Keratinocyte (primary cell): ENCODE data around the gene PPFIA3. TPM values are rescaled to one million over a fixed set of nuclear protein-coding genes. Genes with fewer than 3 reads are reported as not detected.

Experiments
- DNase-seq: peaks from one replicate; pipeline ENCODE4 v3.0.0-alpha.2; 2011; ENCODE audit warnings: low read depth, missing footprints, low spot score
- FAIRE-seq: peaks from 2 replicates; lab custom pipeline; 2011; peaks lifted over from hg19 to GRCh38; lab: Jason Lieb, UNC
- H2AFZ ChIP-seq: 2 replicates; pipeline ENCODE4 v1.6.0; 2012; ENCODE audit warnings: low read length, control low read depth, inconsistent platforms; ENCODE audit not compliant: control insufficient read depth
- H3K27ac ChIP-seq: 2 replicates; pipeline ENCODE4 v1.5.1; 2011; ENCODE audit warnings: low read length; ENCODE audit not compliant: control insufficient read depth, insufficient read depth
- H3K27me3 ChIP-seq: 3 replicates; pipeline ENCODE4 v1.6.0; 2011; ENCODE audit warnings: low read length; ENCODE audit not compliant: control insufficient read depth, insufficient read depth; ENCODE audit errors: extremely low read depth
- H3K36me3 ChIP-seq, 2 experiments: 2 replicates in 1 of 2; 3 replicates in 1 of 2; pipeline ENCODE4 v1.5.1; 2011; ENCODE audit warnings: low read length in 2 of 2, mild to moderate bottlenecking in 1 of 2; ENCODE audit not compliant: control insufficient read depth in 2 of 2, insufficient read depth in 2 of 2; ENCODE audit errors: extremely low read depth in 1 of 2
- H3K4me1 ChIP-seq: 3 replicates; pipeline ENCODE4 v1.5.1; 2011; ENCODE audit warnings: low read length; ENCODE audit not compliant: control insufficient read depth, insufficient read depth; ENCODE audit errors: extremely low read depth
- H3K4me2 ChIP-seq: 3 replicates; pipeline ENCODE4 v1.6.0; 2011; ENCODE audit warnings: low read depth, low read length; ENCODE audit not compliant: control insufficient read depth, insufficient read depth; ENCODE audit errors: extremely low read depth
- H3K4me3 ChIP-seq, 3 experiments: fragments of 200-600 bp in 1 of 3; sonication (generic) in 1 of 3; 2 replicates in 2 of 3; 3 replicates in 1 of 3; pipeline ENCODE4 v1.5.1; 2011 to 2016; ENCODE audit warnings: low read length in 3 of 3, mild to moderate bottlenecking in 3 of 3, control low read depth in 2 of 3, inconsistent platforms in 1 of 3, low read depth in 1 of 3, mixed read lengths in 1 of 3, mixed run types in 1 of 3, moderate library complexity in 1 of 3; ENCODE audit not compliant: control insufficient read depth in 2 of 3, insufficient read depth in 2 of 3; ENCODE audit errors: extremely low read depth in 1 of 3
- H3K79me2 ChIP-seq: 2 replicates; pipeline ENCODE4 v1.6.0; 2012; ENCODE audit warnings: low read length; ENCODE audit not compliant: control insufficient read depth, insufficient read depth
- H3K9ac ChIP-seq: 3 replicates; pipeline ENCODE4 v1.6.0; 2011; ENCODE audit warnings: low read length; ENCODE audit not compliant: control insufficient read depth, insufficient read depth; ENCODE audit errors: extremely low read depth
- H3K9me1 ChIP-seq: 3 replicates; pipeline ENCODE4 v1.6.0; 2011; ENCODE audit warnings: low read length; ENCODE audit not compliant: control insufficient read depth, insufficient read depth; ENCODE audit errors: extremely low read depth
- H3K9me3 ChIP-seq: 2 replicates; pipeline ENCODE4 v1.5.1; 2012; ENCODE audit warnings: low read depth, low read length; ENCODE audit not compliant: control insufficient read depth
- H4K20me1 ChIP-seq: 3 replicates; pipeline ENCODE4 v1.6.0; 2011; ENCODE audit warnings: low read length; ENCODE audit not compliant: control insufficient read depth, insufficient read depth; ENCODE audit errors: extremely low read depth
- EZH2 ChIP-seq: IDR thresholded peaks from one replicate; pipeline ENCODE4 v1.6.1; 2012; ENCODE audit warnings: inconsistent platforms, mild to moderate bottlenecking, low read length, moderate library complexity
- dilution Hi-C: fragments of 300-500 bp; cut with MboI; formaldehyde crosslinking; loops from one replicate; pipeline ENCODE4 v1.7.0; 2020; ENCODE audit warnings: low sequenced_read_pairs; ENCODE audit not compliant: extremely low pct_ligation_motif_present
- polyA plus RNA-seq, 5 experiments: library from polyadenylated mRNA; depleted of rRNA in 3 of 5; stranded (reverse) in 3 of 5; stranded (forward) in 1 of 5; unstranded in 1 of 5; fragments of >200 nt; gene quantifications; 1 replicate in 1 of 5; 2 replicates in 3 of 5; 3 replicates in 1 of 5; pipeline versions ENCODE4 v1.2.1 to v1.2.3, GENCODE V29; 2011 to 2012; ENCODE audit warnings: missing spikeins in 2 of 5, low read depth in 1 of 5, low replicate concordance in 1 of 5
- TF ChIP-seq, protein P1 (sequence below), 3 experiments: IDR thresholded peaks in 1 of 3; conservative IDR thresholded peaks in 1 of 3; optimal IDR thresholded peaks in 1 of 3; 2 replicates in 2 of 3; 3 replicates in 1 of 3; pipeline versions ENCODE3 to v1.5.1; 2011; ENCODE audit warnings: low read length in 3 of 3, mild to moderate bottlenecking in 3 of 3, moderate library complexity in 2 of 3, control low read depth in 1 of 3, inconsistent platforms in 1 of 3; ENCODE audit not compliant: insufficient read depth in 2 of 3; ENCODE audit errors: extremely low read depth in 1 of 3

PPFIA3 gene
- polyA plus RNA-seq, 1 donor (not counting 4 experiments of a cell fraction or from before 2014, with no cell fraction given), result 3.0 TPM

DNA sequence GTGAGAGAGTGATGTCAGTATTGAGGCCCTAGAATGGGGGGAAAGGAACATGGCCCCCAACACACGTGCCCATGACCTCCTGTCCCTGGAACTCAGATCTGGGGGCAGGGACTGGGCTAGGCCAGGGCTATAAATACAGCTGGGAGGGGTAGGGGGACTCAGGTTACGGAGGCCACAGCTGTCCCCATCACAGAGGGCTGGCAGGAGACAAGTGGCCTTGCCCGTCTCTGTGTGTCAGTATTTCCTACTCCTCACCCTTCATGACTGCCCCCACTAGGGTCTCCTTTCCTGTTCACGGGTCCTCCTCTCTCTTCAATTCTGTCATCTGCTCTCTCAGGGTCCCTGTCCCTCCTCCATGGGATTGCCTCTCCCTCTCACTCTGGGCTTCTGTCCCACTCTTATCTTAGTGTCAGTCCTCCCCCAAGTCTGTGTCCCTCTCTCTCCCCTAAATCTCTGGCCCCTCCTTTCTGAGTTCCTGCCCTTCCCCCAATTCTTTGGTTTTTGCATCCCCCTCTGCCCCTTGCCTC lies 36.5 kb downstream of the PPFIA3 start:
- no peak overlapping the region for H3K9ac ChIP-seq
- H3K4me3 ChIP-seq, result no peak overlapping the region
- dilution Hi-C loops, result no loop called here
- peaks cover 4 to 5% of the 10 kb centered on the region in 2 experiments for H3K36me3 ChIP-seq
- H2AFZ ChIP-seq, result no peak overlapping the region
- no peaks in the 10 kb centered on the region for H3K9me3 ChIP-seq
- peaks cover 7% of the 10 kb centered on the region for H3K79me2 ChIP-seq
- TF ChIP-seq, protein P1, sequence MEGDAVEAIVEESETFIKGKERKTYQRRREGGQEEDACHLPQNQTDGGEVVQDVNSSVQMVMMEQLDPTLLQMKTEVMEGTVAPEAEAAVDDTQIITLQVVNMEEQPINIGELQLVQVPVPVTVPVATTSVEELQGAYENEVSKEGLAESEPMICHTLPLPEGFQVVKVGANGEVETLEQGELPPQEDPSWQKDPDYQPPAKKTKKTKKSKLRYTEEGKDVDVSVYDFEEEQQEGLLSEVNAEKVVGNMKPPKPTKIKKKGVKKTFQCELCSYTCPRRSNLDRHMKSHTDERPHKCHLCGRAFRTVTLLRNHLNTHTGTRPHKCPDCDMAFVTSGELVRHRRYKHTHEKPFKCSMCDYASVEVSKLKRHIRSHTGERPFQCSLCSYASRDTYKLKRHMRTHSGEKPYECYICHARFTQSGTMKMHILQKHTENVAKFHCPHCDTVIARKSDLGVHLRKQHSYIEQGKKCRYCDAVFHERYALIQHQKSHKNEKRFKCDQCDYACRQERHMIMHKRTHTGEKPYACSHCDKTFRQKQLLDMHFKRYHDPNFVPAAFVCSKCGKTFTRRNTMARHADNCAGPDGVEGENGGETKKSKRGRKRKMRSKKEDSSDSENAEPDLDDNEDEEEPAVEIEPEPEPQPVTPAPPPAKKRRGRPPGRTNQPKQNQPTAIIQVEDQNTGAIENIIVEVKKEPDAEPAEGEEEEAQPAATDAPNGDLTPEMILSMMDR (optimal IDR thresholded peaks at IDR 0.05 in 1 of 3, IDR thresholded peaks at IDR 0.05 in 1 of 3, conservative IDR thresholded peaks at IDR 0.05 in 1 of 3; ENCODE audit: extremely low read depth in 1 of 3, insufficient read depth in 2 of 3, low read length in 3 of 3), result no peak
- no peak for TF ChIP-seq EZH2
- H3K27ac ChIP-seq, result no peak overlapping the region
- H3K27me3 ChIP-seq, result no peaks in the 10 kb centered on the region
- no peaks in the 10 kb centered on the region for H4K20me1 ChIP-seq
- peaks cover 12% of the 10 kb centered on the region for H3K4me1 ChIP-seq
- H3K4me2 ChIP-seq, result no peak overlapping the region
- FAIRE-seq, result no peak
- no peaks in the 10 kb centered on the region for H3K9me1 ChIP-seq
- no peak for DNase-seq

DNA sequence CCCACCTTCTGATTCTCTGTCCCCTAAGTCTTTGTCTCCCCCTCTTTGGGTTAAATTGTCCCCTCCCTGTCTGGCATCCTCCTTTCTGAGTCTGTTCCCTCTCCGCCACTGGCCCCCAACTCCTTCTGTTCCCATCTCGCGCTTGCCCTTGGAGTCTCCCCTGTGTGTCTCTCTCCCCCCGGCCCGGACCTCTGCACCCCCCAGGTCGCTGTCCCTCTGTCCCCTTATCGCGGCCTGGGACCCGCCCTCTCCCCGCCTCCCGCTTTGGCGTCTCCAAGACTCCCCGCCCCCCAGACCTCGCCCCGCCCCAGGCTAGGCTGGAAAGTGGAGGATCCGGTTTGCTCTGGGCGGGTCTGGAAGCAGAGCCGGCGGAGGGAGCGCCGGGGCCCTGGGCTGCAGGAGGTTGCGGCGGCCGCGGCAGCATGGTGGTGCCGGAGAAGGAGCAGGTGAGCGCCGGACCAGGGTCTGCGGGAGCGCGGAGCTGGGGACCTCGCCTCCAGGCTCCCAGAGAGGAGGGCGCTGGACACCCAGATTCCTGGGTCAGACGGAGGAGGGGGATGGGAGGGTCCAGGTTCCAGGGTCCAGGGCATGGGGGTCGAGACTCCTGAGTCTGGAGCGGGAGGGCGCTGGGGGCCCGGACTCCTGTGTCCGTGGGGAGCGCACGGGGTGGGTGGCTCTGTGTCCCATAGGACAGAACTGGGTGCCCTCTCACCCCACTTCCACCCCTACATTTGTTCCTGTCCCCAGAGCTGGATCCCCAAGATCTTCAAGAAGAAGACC lies 38.3 kb downstream of the PPFIA3 start, which contains the start of gene TRPM4:
Gene TRPM4 (plus strand): TSS at position 348 of the 780 bp plus-strand sequence. CDS start 75 bp downstream, at position 423.
- Histone ChIP-seq H3K27ac (peak within 1 kb of the TSS; percentile 66), H3K4me2 (peak within 1 kb of the TSS; percentile 100), H3K27me3 (no peaks in the 10 kb centered on the region), H3K9me3 (no peaks in the 10 kb centered on the region), H3K9me1 (no peaks in the 10 kb centered on the region), H4K20me1 (no peaks in the 10 kb centered on the region), H3K9ac (peak within 1 kb of the TSS; percentile 85), H3K36me3 (peaks cover 4 to 5% of the 10 kb centered on the region in 2 experiments), H3K79me2 (peaks cover 7% of the 10 kb centered on the region), H3K4me1 (peaks cover 6% of the 10 kb centered on the region), H3K4me3 (peak within 1 kb of the TSS; percentile 80 to 94 (median 92)), H2AFZ (peak within 1 kb of the TSS; percentile 59)
- DNase-seq (no peak), FAIRE-seq (no peak)
- dilution Hi-C loops, result no loop called here
- TF ChIP-seq EZH2, result no peak
- TF ChIP-seq, protein P1 (optimal IDR thresholded peaks at IDR 0.05 in 1 of 3, IDR thresholded peaks at IDR 0.05 in 1 of 3, conservative IDR thresholded peaks at IDR 0.05 in 1 of 3; ENCODE audit: extremely low read depth in 1 of 3, insufficient read depth in 2 of 3, low read length in 3 of 3), result no peak
